Left hindlimb (tissue), 1 donor: ENCODE results near the gene SMIM38.
A peak's percentile ranks its signal among the peaks of the same experiment; 100 is the strongest.
"Not testable (repeated sequence)": the region's sequence is repeated elsewhere in the genome, so short reads cannot be mapped to it uniquely, and the experiment has no call there.

Experiments used
- DNase-seq: peaks from one replicate; pipeline ENCODE4 v3.0.0-alpha.2; 2018

The SMIM38 gene

DNA sequence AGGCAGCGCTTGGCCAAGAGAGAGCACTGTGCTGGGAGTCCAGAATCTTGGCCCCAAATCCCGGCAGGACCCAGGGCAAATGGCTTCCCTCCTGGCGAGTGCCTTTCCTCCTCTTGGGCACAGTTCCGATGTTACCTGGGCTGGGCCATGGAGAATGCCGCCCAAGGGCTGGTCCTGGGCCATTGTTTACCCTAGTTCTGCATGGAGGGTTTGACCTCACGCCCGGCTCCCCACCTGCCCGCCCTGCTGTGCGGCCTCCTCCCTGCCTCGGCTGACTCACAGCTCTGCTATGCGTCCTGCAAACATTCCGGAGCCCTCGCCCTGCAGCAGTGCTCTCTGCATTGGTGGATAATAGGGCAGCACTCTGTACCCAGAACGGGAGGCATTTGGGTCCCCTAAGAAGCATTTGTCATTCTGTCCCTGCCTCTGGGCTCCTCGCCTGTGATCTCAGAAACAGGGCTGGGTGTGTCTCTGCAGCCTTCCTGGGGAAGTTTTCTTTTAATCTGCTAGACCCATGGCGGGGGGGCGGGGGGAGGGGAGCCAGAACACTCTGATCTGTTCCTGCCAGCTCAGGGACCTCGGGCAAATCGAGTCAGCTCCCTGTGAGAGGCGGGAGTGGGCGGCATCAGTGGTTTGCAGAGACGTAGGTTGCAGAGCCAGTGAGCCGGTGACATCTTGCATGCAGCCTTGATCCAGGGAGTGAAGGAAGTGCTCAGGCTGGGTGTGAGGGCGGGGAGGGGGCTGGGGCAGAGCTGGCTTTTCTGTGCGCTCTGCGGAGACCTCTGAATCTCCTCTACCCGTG is 32.9 kb upstream of the SMIM38 start:
- DNase-seq = no peak

DNA sequence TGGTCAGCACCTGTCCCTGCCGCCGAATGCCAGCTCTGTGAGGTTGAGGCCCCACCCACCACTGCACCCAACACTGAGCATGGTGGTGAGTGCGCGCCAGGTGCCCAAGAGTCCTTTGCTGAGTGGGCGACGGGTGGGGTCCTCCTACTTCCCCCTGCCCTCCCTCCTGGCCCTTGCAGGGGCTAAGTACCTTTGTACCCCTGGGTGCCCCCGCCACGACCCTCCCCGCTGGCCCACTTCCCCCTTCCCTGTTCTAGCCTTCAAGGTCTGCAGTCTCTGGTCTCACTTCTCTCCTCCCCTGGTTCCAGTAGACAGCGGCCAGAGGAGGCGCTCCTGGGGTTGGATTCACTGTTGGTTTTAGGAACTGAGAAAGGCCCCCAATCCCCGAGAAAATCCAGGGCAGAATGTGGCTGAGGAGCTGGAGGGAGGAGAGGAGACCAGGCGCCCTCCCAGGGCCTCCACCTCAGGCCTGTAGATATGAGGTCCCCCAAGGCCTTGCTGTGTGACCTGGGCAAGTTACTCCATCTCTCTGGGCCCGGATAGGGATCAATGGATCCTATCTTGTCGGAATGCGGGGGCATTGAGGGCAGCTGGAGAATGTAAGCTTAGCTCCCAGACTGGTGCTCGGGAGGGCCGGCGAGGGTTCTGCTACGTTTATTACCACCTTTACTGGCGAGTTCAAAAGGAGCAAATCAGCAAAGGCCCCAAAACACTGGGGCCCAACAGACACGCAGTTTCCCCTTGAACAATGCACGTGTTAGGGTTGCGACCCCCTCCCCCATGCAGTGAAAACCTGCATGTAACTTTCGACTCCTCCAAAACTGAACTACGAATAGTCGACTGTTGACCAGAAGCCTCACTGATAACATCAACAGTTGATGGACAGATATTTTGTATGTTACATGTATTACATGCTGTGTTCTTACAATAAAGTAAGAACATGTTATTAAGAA is 31.9 kb upstream of the SMIM38 start:
- DNase-seq = peak; percentile 18

- no peak for DNase-seq
Observed at GRCh38 chr11:69125861-69126260, 29.9 kb upstream of the SMIM38 start.

DNA sequence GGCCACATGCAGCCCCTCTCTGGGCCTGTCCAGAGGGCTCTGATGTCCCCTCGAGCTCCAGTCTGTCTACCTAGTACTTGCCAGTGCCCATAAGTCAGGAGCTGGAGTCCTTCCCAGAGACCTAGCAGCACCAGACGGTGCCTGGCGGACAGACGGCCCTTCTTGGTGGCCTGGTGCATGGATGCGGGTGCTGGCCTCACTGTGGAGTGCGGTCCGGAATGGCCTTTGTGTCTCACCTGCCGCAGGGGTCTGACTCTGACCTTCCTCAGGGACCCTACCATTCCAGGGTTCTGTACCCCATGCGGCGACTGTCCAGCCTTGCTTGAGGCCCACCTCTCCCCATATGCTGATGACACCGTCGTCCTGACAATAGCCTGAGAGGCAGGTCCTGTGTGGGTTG is 29.4 kb upstream of the SMIM38 start:
- DNase-seq = no peak

DNA sequence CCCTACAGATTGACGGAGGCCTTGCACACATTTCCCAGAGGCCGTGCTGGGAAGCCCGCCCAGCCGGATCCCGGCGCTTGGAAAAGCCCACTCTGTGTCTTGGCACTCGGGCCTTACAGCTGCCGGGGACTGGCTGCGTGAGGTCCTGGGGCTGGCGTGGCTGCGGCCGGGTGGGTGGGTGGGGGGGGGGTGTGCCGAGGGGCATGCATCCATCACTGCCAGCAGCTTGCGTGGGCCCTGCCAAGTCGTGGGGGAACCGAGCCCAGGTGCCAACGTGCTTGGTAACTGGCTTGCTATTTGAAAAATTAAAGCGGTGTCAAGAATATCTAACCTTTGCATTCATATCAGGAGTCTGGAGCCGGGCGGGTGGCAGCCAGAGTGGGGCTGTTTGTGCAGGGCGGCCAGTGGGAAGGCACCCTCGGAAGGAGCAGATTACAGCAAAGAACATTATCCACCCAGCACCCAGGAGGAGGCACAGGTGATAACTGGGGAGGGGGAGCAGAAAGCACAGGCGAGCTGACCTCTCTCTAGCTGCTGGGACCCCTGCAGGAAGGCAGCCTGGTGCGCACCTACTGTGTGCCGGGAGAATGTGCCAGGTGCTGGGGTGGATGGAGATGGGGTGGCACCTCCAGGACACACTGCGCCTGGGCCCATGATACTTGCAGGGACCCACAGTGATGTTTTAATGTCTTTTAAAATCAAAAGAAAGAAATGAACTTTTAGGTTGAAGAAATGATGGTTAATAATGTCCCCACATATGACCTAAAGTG is 28.5 kb upstream of the SMIM38 start:
- peak; percentile 74 for DNase-seq

GRCh38 chr11:69127884-69128283 is 27.9 kb upstream of the SMIM38 start:
- no peak for DNase-seq

DNA sequence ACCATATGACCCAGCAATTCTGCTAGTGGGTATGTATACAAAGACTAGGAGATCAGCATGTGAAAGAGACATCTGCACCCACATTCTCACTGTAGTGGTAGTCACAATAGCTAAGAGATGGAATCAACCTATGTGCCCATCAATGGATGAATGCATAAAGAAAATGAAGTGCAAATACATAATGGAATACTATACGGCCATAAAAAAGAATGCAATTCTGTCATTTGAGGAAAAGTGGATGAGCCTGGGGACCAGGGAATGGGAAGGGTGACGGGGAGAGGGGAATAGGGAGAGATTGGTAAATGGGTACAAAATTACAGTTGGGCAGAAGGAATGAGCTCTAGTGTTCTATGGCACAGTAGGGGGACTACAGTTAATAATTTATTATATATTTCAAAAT is 26.7 kb upstream of the SMIM38 start:
- DNase-seq = no peak

DNA sequence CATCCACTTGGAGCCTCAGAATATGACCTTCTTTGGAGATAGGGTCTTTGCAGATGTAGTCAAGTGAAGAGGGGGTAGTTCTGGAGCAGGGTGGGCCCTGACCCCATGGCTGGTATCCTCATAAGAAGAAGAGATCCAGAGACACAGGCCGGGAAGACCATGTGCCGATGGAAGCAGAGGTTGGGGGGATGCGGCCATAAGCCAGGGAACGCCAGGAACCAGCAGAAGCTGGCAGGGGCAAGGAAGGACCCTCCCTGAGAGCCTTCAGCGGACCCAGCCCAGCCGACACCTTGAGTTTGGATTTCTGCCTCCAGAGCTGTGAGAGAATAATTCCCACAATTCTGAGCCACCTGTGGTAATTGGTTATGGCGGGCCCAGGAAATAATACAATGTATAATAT is 26.1 kb upstream of the SMIM38 start:
- DNase-seq = no peak

DNA sequence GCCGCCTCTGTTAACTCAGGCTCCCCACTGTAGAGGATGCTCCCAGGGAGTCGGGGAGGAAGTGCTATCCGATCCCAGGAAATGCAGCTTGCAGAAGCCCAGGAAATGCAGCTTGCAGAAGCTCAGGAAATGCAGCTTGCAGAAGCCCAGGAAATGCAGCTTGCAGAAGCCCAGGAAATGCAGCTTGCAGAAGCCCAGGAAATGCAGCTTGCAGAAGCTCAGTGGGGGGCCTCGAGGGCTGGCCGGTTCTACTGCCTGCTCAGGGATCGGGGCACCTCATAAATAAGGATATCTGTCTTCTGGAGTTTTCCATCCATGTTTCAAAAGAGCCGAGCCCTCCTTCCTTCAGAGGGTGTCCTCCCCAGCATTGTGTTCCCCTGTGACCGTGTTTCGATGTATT is 25.1 kb upstream of the SMIM38 start:
- no peak for DNase-seq

DNA sequence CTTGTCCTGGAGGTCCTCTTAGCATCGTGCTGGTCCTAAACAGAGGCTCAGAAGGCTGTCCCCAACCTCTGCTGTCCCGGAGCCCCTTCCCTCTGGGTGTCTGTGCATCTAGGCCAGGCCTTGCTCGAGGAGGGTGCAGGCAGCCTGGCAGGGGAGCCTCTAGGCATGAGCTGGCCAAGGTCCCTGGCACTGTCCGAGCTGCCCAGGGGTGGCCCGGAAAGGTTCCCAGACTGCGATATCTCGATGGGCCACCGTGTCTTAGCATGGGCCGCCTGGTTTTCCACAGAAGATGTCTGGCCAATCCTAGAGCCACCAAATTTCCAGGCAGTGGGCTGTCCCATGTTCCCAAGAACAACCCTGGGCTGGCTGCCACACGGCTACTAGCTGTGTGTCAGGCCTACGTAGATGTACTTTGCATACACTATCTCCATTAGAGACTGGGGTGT is 24.6 kb upstream of the SMIM38 start:
- DNase-seq = no peak

DNA sequence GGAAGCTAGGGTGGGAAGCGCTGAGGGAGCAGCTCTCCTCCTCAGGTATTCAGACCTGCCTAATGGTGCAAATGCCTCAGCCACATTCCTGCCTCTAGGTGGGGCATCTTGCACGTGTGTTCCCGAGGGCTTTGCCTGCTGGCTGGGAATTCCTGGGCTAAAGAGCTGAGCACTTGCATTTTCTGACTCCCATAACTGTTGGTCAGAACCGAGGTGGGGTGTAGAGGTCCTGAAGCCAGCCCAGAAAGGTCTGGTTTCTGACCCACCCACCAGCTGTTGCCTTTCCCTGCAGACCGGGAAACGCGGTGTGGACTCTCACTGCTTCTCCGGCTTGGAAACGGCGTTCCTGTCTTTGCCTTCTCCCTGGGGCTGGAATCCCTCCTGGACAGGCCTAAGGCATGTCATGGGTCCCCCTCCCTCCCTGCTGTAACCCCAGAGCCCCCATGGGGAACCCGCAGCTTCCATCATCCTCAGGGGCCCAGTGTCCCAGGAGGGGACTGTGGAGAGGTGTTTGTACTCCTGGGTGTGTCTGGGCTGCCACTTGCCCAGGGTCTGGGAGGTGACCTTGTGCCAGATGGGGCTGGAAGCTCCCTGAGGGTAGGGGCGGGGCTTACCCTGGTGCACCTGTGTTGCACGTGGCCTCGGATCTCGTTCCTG is 24.0 kb upstream of the SMIM38 start:
- peak; percentile 74 for DNase-seq

DNA sequence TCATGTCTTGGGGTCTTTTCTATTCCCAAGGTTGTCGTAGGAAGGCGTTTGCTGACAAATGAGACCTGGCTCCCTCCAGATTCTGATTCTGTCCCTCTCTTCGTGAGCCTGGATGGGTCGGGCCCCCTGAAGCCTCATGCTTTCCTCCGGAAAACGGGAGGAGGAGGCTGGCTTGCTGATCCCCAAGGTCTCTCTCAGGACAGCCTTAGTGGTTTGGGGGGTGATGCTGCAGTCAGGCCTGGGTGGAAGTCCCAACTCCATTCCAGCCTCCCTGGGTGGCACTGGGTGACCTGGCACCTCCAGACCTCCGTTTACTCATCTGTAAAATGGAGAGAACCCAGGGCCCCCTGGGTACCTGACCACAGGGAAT is 23.4 kb upstream of the SMIM38 start:
- no peak for DNase-seq

GRCh38 chr11:69133251-69133650 is 22.5 kb upstream of the SMIM38 start:
- DNase-seq = no peak

- DNase-seq = not testable (repeated sequence)
Observed at GRCh38 chr11:69134182-69134581, 21.6 kb upstream of the SMIM38 start.

GRCh38 chr11:69134957-69135356 is 20.8 kb upstream of the SMIM38 start:
- DNase-seq = no peak

GRCh38 chr11:69135420-69136363 is 20.0 kb upstream of the SMIM38 start:
- DNase-seq = no peak

DNA sequence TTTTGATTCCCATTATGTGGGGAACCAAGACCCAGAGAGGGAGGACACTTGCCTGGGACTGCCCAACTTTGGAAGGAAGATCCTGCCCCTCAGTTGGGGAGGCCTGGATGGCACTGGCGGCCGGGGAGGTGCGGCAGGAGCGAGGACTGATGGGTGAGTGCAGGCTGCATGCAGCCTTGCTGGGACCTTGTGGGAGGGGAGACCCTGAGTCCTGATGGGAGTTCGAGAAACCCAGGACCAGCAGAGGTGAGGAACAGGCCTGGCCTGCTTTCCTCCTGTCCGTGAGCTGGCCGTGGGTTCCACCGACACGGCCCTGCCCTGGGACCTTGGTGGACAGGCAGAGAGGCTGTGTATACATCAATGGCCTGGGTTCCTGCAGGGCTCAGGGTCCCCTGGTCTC is 19.3 kb upstream of the SMIM38 start:
- DNase-seq = no peak

DNA sequence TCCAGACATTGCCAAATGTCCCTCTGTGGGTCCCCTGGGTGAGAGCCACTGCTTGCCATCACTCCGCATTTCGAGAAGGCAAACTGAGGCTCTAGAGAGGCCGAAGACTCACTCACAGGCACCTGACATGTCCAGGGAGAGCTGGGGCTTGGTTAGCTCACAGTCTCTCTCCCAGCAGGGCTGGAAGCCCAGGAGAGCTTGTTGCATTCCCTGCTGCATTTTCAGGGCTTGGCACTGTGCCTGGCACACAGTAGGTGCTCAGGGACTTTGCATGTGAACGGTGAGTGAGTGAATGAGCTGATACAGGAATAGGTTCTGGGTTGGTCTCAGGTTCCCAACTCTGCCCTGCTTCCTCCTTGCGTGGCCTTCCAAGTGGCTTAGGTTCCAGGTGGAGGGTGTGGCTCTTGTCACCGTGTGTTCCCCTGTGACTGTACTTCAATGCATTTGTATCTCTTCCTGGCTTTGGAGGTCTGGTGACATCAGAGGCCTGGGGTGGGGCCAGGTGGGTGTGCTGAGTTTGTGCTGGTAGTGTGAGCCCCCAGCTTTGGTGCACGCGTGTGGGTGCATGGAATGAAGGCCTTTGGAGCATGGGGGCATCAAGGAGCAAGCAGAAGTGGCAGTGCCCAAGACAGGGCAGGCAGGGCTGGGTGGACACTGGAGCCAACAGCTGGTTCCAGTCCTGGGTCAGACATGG is 18.4 kb upstream of the SMIM38 start:
- DNase-seq = no peak

- DNase-seq = no peak
Observed at GRCh38 chr11:69138265-69138664, 17.5 kb upstream of the SMIM38 start.

DNA sequence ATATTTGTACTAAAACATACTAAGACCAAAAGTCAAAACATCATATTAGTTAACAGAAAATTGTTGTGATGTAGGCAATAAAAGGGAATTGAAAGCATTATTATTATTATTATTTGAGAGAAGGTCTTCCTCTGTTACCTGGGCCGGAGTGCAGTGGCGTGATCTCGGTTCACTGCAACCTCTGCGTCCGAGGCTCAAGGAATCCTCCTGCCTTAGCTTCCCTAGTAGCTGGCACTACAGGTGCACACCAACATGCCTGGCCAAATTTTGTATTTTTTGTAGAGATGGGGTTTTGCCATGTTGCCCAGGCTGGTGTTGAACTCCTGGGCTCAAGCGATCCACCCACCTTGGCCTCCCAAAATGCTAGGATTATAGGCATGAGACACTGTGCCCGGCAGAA is 15.6 kb upstream of the SMIM38 start:
- not testable (repeated sequence) for DNase-seq

GRCh38 chr11:69140635-69141034 is 15.1 kb upstream of the SMIM38 start:
- DNase-seq = no peak
